Posterior cingulate gyrus (tissue), 11 donors: ENCODE data around the gene PARD3.
A peak's percentile ranks its signal among the peaks of the same experiment; 100 is the strongest.

Source experiments
- DNase-seq, 10 donors: peaks; one replicate each; pipeline versions ENCODE4 v3.0.0 to v3.0.0-alpha.2; 2020 to 2021; ENCODE audit warnings: mixed read lengths in 3 of 10
- intact Hi-C: fragments of 100-400 bp; cut with DNase I; formaldehyde crosslinking; loops from one replicate; pipeline ENCODE4 v1.15.1; 2023

PARD3 gene

DNA sequence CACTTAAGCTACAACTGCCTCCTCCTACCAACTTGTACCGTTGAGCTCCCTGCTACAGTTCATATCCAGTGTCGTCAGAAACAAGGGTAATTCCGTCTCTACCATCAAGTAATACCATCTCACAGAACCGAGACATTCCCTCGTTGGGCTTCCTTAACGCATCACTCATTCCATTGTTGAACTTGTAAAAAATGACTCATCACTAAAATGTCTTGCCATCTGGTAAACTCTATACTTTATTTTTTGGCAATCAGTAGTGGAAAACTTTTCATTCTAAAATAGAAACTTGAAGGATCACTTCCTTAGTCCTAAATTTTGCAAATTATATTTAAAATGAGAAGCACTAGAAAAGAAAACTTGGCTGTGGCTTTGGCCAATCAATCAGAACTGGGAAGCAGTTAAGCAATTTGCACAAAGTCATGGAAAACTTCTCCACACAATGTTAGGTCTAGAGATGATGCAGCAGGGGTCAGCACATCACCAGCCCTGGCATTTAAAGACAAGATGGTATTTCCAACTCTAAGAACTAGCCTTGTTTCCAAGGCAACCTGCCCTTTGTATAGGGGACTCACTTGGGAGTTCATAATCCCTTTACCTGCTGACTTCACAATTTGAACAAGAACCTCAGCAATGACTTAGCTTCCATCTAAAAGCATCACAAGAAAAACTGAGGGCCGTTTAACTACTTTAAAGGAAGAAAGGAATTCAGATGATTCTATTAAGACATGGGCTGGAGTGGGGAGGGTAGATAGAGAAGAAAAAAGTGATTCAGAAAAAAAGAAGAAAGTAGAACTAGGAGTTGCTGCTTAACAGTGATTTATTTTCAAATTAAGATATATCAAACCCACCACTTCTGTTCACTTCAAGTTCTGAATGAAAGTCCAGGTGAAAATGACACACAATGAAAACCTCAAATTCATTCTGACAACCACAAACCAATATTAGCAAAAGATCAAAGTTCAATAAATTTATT lies 288.1 kb downstream of the PARD3 start:
- intact Hi-C loops: loop anchor here (5.0 kb wide), 1 partner anchor 110 kb away; no protein-coding TSS in a partner anchor
- DNase-seq: no peak

DNA sequence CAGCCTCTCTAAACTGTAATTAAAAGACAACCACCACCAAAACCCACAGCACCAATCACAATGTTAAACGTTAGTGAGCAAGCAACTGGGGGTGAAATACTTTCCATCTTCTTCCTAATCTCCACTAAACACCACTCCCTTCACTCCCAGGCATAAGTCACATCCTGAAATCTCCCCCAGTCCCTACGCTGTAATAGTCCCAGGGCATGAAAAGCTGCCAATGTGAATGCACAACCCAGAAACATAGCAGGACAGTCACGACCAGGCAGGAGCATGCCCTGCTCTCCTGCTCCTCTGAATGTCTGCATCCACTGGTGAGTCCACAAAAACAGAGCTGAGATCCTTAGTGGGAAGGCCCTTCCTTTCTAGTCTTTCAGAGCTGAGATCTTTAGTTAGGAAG lies 288.9 kb downstream of the PARD3 start:
- intact Hi-C loops: loop anchor here (5.0 kb wide), 1 partner anchor 111 kb away; no protein-coding TSS in a partner anchor
- no peak for DNase-seq

DNA sequence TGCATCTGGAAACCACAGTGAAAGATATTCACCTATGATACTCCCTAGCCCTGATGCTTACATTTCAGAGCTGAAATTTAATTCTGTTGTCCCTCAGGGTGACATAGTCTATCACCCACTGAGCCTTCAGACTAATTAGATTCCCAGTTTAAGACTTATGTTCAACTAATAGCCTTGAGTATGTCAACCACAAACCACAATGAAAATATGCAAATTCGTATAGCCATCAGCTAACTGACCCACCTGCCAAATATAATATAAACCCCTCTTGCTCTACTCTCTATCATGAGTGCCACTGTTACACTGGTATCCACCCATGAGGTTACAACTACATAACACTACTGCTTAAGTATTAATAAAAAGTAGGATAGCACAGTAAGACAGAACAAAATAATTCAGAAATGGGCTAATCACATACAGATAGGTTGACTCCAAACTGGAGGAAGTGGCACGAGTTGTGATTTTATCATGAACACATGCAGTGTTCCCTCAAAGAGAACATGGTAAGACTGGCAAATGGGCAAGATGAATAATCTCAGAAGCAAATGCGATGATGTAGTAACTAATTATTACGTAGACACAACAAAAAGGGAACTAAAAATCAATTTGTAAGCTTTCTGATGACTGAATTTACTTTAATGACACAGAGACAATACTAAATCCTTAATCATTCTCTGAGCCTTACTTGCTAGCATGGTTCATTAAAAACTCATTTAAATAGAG lies 290.6 kb downstream of the PARD3 start:
- intact Hi-C loops: loop anchor here (5.0 kb wide), 1 partner anchor 113 kb away; no protein-coding TSS in a partner anchor
- no peak for DNase-seq

DNA sequence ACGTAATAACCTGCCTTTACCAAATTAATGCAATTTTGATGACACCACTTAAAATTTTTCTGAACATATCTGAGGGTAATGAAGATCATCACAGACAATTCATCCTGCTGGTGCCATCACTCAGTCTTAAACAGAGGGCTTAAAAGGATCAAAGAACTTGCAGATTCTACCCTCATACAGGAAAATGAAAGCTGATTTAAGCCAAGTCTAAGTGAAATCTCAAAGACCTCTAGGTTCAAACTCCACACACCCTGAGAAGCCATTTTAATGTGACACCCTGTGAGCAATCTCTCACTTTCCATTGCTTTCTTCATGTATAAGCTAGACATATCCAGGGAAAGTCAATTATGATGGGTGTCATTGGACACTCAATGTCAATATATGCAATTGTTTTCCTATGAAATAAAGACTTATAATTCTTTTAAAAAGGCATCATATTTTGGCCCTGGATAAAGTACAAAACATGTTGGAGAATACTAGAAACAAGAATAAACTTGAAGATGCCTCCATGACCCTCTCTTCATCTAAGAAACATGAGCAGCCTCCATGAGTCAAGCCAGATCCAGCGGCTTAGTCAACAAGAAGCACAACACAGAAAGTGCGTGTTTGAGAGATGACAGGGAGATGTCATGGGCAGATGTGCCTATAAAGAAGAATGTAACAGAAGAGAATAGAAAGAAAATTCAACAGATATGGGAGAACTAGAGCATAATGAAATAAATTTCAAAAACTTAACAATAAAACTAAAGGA lies 291.9 kb downstream of the PARD3 start:
- no peak for DNase-seq
- intact Hi-C loops: no loop called here

DNA sequence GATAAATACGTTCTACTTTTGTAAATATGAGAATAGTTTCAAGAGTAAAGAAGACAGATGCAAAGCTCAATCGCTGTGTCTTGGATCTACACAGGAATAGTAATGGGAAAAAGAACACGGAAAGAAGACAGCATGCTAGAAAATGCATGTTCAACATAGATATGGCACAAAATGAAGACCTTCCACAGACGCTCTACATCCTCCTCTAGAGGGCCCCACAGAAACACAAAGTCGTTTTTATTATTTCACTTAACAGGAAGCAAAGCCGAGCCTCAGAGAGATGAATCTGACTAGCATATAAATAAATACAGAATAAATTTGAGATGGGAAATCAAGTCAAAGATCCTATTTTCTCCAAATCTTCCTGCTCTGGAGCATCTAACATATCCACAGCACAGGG lies 292.6 kb downstream of the PARD3 start:
- DNase-seq: no peak
- intact Hi-C loops: no loop called here

DNA sequence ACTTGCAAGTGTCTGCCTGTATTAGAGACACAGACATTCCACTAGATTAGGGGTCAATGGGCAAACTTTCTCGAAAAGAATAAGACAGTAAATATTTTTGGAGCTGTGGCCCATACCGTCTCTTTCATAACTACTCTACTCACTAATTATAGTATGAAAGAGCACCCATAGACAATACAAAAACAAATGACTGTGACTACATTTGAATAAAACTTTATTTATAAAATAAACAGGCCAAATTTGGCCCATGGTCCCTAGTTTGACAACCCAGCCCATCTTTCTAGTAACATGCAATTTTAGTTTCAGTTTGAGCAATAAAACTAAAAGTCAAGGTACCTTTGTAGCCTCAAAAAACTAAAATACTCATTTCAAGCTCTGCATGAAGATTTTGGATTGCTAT lies 294.6 kb downstream of the PARD3 start:
- intact Hi-C loops: no loop called here
- no peak for DNase-seq

DNA sequence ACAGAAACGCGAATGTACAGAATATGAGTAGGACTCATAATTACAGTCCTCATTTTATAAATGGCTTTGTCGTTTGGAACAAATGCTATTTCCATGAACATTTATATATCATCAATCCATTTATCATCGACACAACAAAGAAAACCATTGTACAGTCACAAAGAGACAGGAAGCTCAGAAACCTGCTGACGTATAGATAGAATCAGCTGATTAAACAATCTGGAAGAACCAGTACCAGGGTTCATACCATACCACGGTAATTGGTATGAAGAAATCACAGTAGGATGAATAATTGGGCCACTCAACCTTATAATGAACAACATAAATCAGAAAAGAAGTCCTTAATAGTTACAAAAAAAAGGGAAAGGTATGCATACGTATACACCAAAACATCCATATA lies 295.0 kb downstream of the PARD3 start:
- no peak for DNase-seq
- intact Hi-C loops: no loop called here

DNA sequence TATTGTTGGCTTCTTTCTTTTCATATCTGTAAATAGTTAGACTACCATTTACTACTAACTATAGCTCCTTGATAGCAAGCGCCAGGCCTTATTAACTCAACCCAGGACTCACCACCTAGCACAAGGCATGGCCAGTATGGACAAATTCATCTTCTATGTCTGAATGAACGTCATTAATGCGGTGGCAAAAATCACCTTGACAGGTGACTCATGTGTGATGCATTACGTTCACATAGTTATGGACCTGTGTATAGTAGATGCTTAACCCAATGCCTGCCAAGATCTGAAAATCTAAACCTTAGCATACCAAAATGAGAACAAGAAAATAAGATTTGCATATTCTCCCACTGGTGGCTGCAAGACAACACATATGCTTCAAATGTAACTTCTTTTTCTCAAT lies 300.8 kb downstream of the PARD3 start:
- DNase-seq: no peak
- intact Hi-C loops: no loop called here

DNA sequence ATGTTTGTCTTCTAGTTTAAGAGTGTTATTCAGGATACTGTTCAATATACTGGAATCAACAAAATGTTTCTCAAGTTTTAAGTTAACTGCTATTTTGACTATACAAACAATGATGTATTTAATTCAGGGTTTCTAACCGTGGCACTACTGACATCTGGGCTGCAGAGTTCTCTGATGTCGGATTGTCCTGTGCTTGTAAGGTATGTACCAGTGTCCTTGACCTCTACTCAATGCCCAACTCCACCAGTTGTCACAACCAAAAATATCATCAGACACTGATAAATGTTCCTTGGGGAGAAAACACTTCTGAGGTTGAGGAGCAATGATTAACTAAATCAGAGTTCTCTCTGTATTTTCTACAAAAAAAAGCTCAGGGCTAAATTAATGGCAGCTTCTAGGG lies 301.5 kb downstream of the PARD3 start:
- intact Hi-C loops: no loop called here
- no peak for DNase-seq

DNA sequence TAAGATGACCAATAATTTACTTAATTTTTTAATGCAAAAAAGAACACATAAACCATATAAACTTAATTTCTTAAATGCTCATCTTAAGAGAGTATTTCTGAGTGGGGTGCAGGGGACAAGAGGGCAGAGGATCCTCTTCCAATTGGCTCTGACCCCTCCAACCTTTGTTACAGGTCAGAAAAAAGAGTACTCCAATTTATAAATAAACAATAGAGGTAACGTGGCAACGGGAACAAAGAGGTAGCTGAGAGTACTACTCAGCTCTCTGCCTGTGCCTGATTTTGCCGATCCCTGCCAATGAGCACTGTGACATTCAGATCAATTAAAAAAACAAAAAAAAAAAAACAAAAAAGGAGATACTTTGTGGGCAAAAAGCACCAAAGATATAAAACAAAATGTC lies 307.9 kb downstream of the PARD3 start:
- no peak for DNase-seq
- intact Hi-C loops: no loop called here

DNA sequence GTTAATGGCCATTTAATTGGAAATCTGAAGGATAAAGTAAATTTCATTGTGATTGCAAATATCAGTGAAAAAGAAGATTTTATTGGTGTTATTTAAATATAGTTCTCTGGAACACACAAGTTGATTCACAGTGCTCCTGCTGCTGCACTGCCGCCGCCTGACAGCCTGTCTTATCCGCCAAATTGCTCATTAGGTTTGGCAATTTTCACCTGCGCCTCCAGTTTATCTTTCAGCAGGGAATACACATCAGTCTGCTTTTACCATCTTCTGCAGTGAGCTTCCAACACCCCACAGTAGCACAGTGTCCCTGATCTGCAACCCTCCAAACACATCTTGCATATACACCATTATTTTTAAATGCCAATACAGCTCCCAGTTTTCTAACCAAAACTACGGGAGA lies 308.3 kb downstream of the PARD3 start:
- intact Hi-C loops: no loop called here
- no peak for DNase-seq

DNA sequence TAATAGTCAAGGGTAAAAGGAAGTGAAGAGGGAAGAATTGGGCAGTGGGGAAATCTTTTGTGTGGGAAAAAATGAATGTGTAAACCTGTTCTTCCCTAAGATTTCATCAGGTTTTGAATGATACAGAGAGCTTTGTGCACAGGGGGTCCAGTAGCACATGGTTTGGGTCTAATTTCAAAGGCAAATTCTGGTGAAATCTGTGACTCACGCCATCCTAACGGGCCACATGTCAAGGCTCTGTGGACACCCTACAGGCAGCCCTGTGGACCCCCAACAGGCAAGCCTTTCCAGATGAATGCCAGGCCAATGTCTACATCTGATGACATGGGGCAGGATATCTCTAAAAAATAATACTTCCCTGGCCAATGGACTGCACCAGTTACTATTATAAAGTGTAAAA lies 309.8 kb downstream of the PARD3 start:
- no peak for DNase-seq
- intact Hi-C loops: no loop called here

DNA sequence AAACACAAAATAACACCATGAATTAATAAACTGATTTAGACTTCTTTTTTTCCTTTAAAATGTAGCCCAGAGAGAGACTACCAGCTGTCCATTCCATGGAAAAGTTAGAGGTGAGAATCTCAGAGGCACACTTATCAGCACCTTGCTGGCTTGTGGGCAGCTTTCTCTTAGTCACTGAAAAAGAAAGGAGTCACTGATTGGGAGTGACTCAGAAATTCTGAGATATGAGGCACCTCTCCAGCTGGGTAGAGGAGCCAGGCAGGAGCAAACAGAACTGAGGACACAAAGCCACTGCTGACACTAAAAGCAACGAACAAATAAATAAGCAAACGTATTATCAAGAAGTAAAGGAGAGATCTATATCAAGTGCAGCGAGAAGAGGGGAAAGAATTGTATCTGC lies 310.6 kb downstream of the PARD3 start:
- no peak for DNase-seq
- intact Hi-C loops: no loop called here

DNA sequence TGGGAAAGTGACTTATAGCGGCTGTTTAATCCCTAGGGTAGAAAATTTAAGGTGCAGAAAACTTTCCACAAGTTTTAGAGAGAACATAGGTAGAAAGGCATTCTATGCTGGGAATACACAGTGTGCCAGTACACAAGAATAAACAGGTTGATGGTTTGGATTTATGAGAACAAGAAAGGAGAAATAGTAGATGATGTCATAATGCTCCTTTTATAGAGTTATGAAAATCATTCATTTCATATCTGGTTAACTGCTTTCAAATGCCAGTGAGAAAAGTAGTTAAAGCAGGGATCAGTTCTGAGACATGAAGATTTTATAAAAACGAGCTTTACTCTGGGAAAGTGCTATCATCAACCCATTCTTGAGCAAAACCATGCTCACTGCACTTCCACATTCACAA lies 311.4 kb downstream of the PARD3 start:
- intact Hi-C loops: no loop called here
- DNase-seq: no peak

DNA sequence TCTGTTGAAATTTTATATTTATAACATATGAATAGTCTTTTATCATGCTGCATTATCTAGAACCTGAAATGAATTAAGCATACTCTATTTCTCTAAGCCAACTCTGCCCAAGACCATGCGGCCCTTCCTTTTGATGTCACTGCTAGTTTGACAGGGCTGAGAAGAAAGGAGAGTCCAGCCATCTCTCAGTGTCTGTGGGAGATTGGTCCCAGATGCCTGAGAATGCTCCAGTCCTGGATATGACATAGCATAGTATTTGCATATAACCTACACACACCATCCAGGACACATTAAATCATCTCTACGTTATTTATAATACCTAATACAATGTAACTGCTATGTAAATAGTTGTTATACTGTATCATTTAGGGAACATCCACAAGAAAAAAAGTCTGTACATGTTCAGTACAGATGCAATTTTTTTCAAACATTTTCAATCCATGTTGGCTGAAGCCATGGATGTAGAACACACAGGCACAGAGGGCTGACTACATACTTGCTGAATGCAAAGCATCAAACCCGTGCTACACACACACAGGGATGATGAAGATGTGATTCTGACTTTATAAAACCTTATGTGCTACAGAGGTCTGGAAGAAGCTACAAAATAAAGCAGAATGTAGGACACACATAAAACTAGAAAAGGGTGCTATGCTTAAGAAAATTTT lies 315.4 kb downstream of the PARD3 start:
- intact Hi-C loops: no loop called here
- DNase-seq: no peak

DNA sequence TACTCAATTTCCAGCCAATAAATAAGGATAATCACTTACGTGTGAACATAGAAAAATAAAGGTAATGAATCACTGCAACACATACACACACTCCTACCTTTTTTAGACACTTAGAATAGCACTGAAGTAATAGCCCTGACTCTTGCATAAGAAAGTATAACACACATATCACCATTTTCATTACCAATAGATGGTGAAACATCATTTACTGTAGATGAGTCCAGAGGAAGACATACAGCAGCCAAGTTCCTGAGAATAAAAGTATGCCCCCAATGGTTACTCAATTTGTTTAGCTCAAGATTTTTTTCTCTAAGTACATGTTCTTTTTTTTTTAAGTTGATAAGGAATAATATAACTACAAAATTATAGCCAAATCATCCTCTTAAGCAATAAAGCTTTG lies 316.3 kb downstream of the PARD3 start:
- DNase-seq: no peak
- intact Hi-C loops: no loop called here

DNA sequence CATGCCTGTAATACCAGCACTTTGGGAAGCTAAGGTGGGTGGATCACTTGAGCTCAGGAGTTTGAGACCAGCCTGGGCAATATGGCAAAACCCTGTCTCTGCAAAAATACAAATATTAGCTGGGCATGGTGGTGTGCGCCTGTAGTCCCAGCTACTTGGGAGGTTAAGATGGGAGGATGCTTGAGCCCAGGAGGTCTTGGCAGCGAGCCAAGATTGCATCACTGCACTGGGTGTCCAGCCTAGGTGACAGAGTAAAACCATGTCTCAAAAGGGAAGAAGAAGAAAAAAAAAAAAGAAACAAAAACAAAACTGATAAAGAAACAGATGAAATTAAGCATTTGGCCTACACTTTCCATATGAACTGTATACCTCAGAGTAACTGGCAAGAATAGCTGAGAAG lies 319.2 kb downstream of the PARD3 start:
- intact Hi-C loops: no loop called here
- DNase-seq: peak in 1 of 10 donors; percentile 75

DNA sequence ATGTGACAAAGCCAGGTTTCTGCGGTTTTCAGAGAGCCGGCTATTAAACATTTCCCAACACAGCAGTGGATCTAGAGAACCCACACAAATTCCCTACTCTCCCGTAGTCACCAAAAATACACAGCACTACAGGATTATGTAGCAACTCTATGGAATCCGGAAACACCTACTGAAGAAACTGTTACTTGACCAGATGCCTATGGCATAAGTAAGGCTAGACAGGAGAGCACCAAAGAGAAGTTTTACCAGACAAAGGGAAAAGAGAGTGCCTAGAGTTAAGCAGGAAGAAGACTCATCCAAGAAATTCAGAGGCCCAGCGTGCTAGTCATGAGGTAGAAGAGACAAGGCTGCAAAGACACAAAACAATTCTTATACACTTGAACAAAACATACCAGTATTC lies 321.1 kb downstream of the PARD3 start:
- intact Hi-C loops: no loop called here

DNA sequence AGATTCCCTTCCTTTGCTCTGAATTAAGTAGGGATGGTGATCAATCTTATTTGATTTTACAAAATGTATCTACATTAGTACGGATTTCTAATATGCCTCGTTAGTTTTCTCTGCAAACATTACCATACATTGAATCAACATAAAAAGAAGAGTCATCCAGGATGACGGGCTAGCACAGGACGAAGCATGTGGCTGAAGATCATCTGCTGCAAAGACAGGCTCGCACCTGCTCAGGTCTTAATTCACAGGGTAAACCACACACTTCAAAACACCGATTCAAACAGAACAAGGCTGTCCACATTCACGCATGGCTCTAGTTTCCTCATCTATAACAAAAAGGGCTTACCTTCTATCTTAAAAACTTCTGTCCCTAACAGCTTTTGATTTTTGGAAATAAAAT lies 323.0 kb downstream of the PARD3 start:
- no peak for DNase-seq
- intact Hi-C loops: no loop called here

More for the DNA sequence above, 321.1 kb downstream of the PARD3 start:
- no peak for DNase-seq

DNA sequence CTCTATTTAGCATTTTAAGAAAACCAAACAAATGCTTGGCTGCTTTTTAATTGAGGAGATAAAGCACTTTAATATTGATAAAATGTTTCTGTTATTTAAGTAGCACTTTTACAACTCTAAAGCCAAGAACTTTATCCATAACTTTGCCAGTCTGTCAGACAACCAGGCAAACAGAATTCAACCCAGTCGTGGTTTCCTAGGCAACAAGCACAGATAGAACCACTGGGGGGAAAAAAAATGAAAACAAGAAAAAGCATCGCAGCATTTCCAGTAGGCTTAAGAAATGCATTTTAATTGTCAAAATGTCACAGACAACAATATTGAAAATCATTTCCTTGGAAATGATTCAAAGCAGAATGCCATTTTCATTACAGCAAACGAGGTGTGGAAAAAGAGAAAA lies 323.4 kb downstream of the PARD3 start:
- intact Hi-C loops: no loop called here
- no peak for DNase-seq
